HEK293 (cell line): ENCODE results near the gene ZFP3.
"Not testable (repeated sequence)": the region's sequence is repeated elsewhere in the genome, so short reads cannot be mapped to it uniquely, and the experiment has no call there.

Source experiments
- CTCF ChIA-PET: fragments of 350-600 bp; formaldehyde crosslinking; extraction: SDS; loops from one replicate; lab custom pipeline; 2021; ENCODE audit warnings: antibody characterized with exemption; lab: Yijun Ruan, JAX
- POLR2A ChIA-PET: fragments of 300-600 bp; formaldehyde crosslinking; extraction: SDS; loops from one replicate; lab custom pipeline; 2020; ENCODE audit warnings: antibody characterized with exemption, inconsistent platforms; lab: Yijun Ruan, JAX
- H3K27ac ChIP-seq: fragments of 200-500 bp; sonication (Bioruptor generic); 2 replicates; pipeline ENCODE4 v1.5.1; 2014; ENCODE audit warnings: low read depth, low read length, control low read depth, inconsistent platforms; ENCODE audit errors: extremely low read depth
- H3K36me3 ChIP-seq, 2 experiments: fragments of 200-500 bp in 1 of 2; sonication (Bioruptor generic) in 1 of 2; 1 replicate in 1 of 2; 2 replicates in 1 of 2; pipeline ENCODE4 v1.5.1; 2014 to 2017; ENCODE audit warnings: inconsistent platforms in 2 of 2, low read length in 2 of 2; ENCODE audit not compliant: control insufficient read depth in 2 of 2, insufficient read depth in 1 of 2
- H3K4me1 ChIP-seq: fragments of 200-500 bp; sonication (Bioruptor generic); 2 replicates; pipeline ENCODE4 v1.5.1; 2014; ENCODE audit warnings: mild to moderate bottlenecking, low read length, inconsistent platforms; ENCODE audit not compliant: control insufficient read depth, insufficient read depth
- H3K4me3 ChIP-seq: 2 replicates; pipeline ENCODE4 v1.5.1; 2011; ENCODE audit warnings: low read depth, mild to moderate bottlenecking, control low read depth, low read length, moderate library complexity
- H3K9me3 ChIP-seq: fragments of 200-500 bp; sonication (Bioruptor generic); 2 replicates; pipeline ENCODE4 v1.5.1; 2014; ENCODE audit warnings: low read depth, low read length, inconsistent platforms; ENCODE audit not compliant: control insufficient read depth, insufficient read depth
- GLI2 ChIP-seq: fragments of 450-650 bp; formaldehyde crosslinking; IDR thresholded peaks from 2 replicates; pipeline ENCODE4; 2017; ENCODE audit warnings: missing biosample characterization, missing genetic modification characterization, low read depth, borderline replicate concordance
- PRDM2 ChIP-seq: fragments of 450-650 bp; formaldehyde crosslinking; IDR thresholded peaks from 2 replicates; pipeline ENCODE4 v1.5.1; 2016; ENCODE audit warnings: missing biosample characterization, missing genetic modification characterization, borderline replicate concordance
- REST ChIP-seq: fragments of 450-650 bp; formaldehyde crosslinking; IDR thresholded peaks from 2 replicates; pipeline ENCODE4 v1.5.1; 2016; ENCODE audit warnings: missing biosample characterization, missing genetic modification characterization
- SP3 ChIP-seq: fragments of 450-650 bp; formaldehyde crosslinking; IDR thresholded peaks from 2 replicates; pipeline ENCODE4 v1.5.1; 2016; ENCODE audit warnings: missing biosample characterization, missing genetic modification characterization
- ZNF350 ChIP-seq: fragments of 450-650 bp; formaldehyde crosslinking; IDR thresholded peaks from 2 replicates; pipeline ENCODE4 v1.5.0; 2017; ENCODE audit warnings: missing biosample characterization, mild to moderate bottlenecking, missing genetic modification characterization
- ZNF416 ChIP-seq: fragments of 450-650 bp; formaldehyde crosslinking; IDR thresholded peaks from 2 replicates; pipeline ENCODE4 v1.5.1; 2016; ENCODE audit warnings: missing biosample characterization, missing genetic modification characterization
- ZNF585B ChIP-seq: fragments of 450-650 bp; formaldehyde crosslinking; IDR thresholded peaks from 2 replicates; pipeline ENCODE4 v1.5.1; 2016; ENCODE audit warnings: missing biosample characterization, missing genetic modification characterization
- ZNF623 ChIP-seq: fragments of 450-650 bp; formaldehyde crosslinking; IDR thresholded peaks from 2 replicates; pipeline ENCODE4 v1.5.1; 2016; ENCODE audit warnings: missing biosample characterization, missing genetic modification characterization
- ZNF639 ChIP-seq: fragments of 450-650 bp; formaldehyde crosslinking; IDR thresholded peaks from 2 replicates; pipeline ENCODE4 v1.5.1; 2016; ENCODE audit warnings: missing biosample characterization, missing genetic modification characterization
- ZNF660 ChIP-seq: fragments of 450-650 bp; IDR thresholded peaks from 2 replicates; pipeline ENCODE4 v1.5.1; 2018; ENCODE audit warnings: missing biosample characterization, mild to moderate bottlenecking, missing genetic modification characterization
- ZNF768 ChIP-seq: fragments of 450-650 bp; formaldehyde crosslinking; IDR thresholded peaks from 2 replicates; pipeline ENCODE4 v1.5.1; 2018; ENCODE audit warnings: missing biosample characterization, mild to moderate bottlenecking, missing genetic modification characterization
- ZSCAN23 ChIP-seq: fragments of 450-650 bp; formaldehyde crosslinking; IDR thresholded peaks from 2 replicates; pipeline ENCODE4 v1.5.1; 2016; ENCODE audit warnings: missing biosample characterization, missing genetic modification characterization

Gene ZFP3

GRCh38 chr17:5131146-5131715, 53.0 kb downstream of the ZFP3 start (continued):
- TF ChIP-seq ZNF639 (tag by site-specific recombination) (no peak), SP3 (no peak), ZSCAN23 (tag by site-specific recombination) (no peak), ZNF350 (tag by site-specific recombination) (no peak)

GRCh38 chr17:5131799-5132502, 53.7 kb downstream of the ZFP3 start:
- H3K4me1 ChIP-seq, H3K9me3 ChIP-seq, H3K36me3 ChIP-seq, POLR2A ChIA-PET, H3K4me3 ChIP-seq, H3K27ac ChIP-seq: not testable (repeated sequence)
- CTCF ChIA-PET = interaction anchor here (1.2 kb wide), 1 partner anchor 151 kb away, joined by 7 read pairs; no protein-coding TSS in a partner anchor

- CTCF ChIA-PET, H3K4me1 ChIP-seq, H3K9me3 ChIP-seq, H3K27ac ChIP-seq, H3K4me3 ChIP-seq, H3K36me3 ChIP-seq: not testable (repeated sequence)
- POLR2A ChIA-PET = interaction anchor here (0.6 kb wide), 1 partner anchor 15 kb away, joined by 3 read pairs; no protein-coding TSS in a partner anchor
These were observed 54.4 kb downstream of the ZFP3 start for GRCh38 chr17:5132503-5133225.

- TF ChIP-seq ZNF623 (tag by site-specific recombination) (no peak), REST (no peak), ZNF416 (tag by site-specific recombination) (no peak), ZNF350 (tag by site-specific recombination) (no peak), PRDM2 (no peak), GLI2 (tag by site-specific recombination) (no peak), ZNF768 (tag by site-specific recombination) (no peak), ZNF585B (no peak), ZNF660 (tag by site-specific recombination) (no peak)
- Histone ChIP-seq H3K4me3 (no peak overlapping the region), H3K9me3 (no peaks in the 10 kb centered on the region), H3K27ac (no peak overlapping the region), H3K4me1 (no peaks in the 10 kb centered on the region), H3K36me3 (no peaks in the 10 kb centered on the region)
- ChIA-PET CTCF (no interaction called here), POLR2A (interaction anchor here (0.6 kb wide), 1 partner anchor 16 kb away, joined by 3 read pairs; no protein-coding TSS in a partner anchor)
These were observed 55.0 kb downstream of the ZFP3 start for GRCh38 chr17:5133311-5133710.

GRCh38 chr17:5133961-5134360, 55.7 kb downstream of the ZFP3 start:
- H3K9me3 ChIP-seq, H3K4me1 ChIP-seq, CTCF ChIA-PET, H3K27ac ChIP-seq, H3K36me3 ChIP-seq, H3K4me3 ChIP-seq, POLR2A ChIA-PET: not testable (repeated sequence)
